Fibroblast of lung (primary cell): Measurements from ENCODE around the gene EYA2. TPM values are rescaled to one million over a fixed set of nuclear protein-coding genes. Genes with fewer than 3 reads are reported as not detected.

Experiments used
- DNase-seq, 2 donors: peaks; one replicate each; pipeline versions ENCODE4 v3.0.0 to v3.0.0-alpha.2; 2010; ENCODE audit warnings: low read depth in 2 of 2
- H2AFZ ChIP-seq: 2 replicates; pipeline ENCODE4 v1.5.1; 2012; ENCODE audit warnings: low read length, control low read depth, inconsistent platforms
- H3K27ac ChIP-seq: 2 replicates; pipeline ENCODE4 v1.5.1; 2011; ENCODE audit warnings: low read length, control low read depth; ENCODE audit not compliant: insufficient read depth
- H3K27me3 ChIP-seq: 2 replicates; pipeline ENCODE4 v1.5.1; 2011; ENCODE audit warnings: mild to moderate bottlenecking, low read length; ENCODE audit not compliant: control insufficient read depth, insufficient read depth
- H3K36me3 ChIP-seq: 2 replicates; pipeline ENCODE4 v1.5.1; 2011; ENCODE audit warnings: low read length; ENCODE audit not compliant: control insufficient read depth, insufficient read depth
- H3K4me1 ChIP-seq: 2 replicates; pipeline ENCODE4 v1.5.1; 2011; ENCODE audit warnings: low read length; ENCODE audit not compliant: control insufficient read depth, insufficient read depth; ENCODE audit errors: extremely low read depth
- H3K4me2 ChIP-seq: 2 replicates; pipeline ENCODE4 v1.5.1; 2011; ENCODE audit warnings: low read length, control low read depth; ENCODE audit not compliant: insufficient read depth; ENCODE audit errors: extremely low read depth
- H3K4me3 ChIP-seq, 4 experiments: fragments of 200-600 bp in 1 of 4; sonication (generic) in 1 of 4; replicated peaks in 1 of 4; 2 replicates each; pipeline ENCODE4 v1.5.1; 2011 to 2016; ENCODE audit warnings: low read length in 4 of 4, low read depth in 3 of 4, mild to moderate bottlenecking in 3 of 4, control low read depth in 2 of 4, inconsistent platforms in 1 of 4, mixed read lengths in 1 of 4; ENCODE audit not compliant: insufficient read depth in 1 of 4; ENCODE audit errors: control extremely low read depth in 1 of 4
- H3K79me2 ChIP-seq: 2 replicates; pipeline ENCODE4 v1.5.1; 2012; ENCODE audit warnings: mild to moderate bottlenecking, low read length, inconsistent platforms; ENCODE audit not compliant: control insufficient read depth, insufficient read depth
- H3K9ac ChIP-seq: 2 replicates; pipeline ENCODE4 v1.5.1; 2011; ENCODE audit warnings: mild to moderate bottlenecking, low read length, control low read depth; ENCODE audit not compliant: insufficient read depth
- H3K9me3 ChIP-seq: 2 replicates; pipeline ENCODE4 v1.5.1; 2012; ENCODE audit warnings: low read depth, low read length; ENCODE audit not compliant: control insufficient read depth, insufficient read depth
- H4K20me1 ChIP-seq: 2 replicates; pipeline ENCODE4 v1.5.1; 2011; ENCODE audit warnings: low read length; ENCODE audit not compliant: control insufficient read depth, insufficient read depth; ENCODE audit errors: extremely low read depth
- EZH2 ChIP-seq: IDR thresholded peaks from 2 replicates; pipeline ENCODE4 v1.5.1; 2012; ENCODE audit warnings: low read length, control low read depth, mild to moderate bottlenecking; ENCODE audit errors: missing control alignments
- polyA plus RNA-seq, 2 donors: library from polyadenylated mRNA; depleted of rRNA in 1 of 2; stranded (reverse) in 1 of 2; unstranded in 1 of 2; fragments of >200 nt; gene quantifications; 2 replicates each; pipeline ENCODE4 v1.2.1, GENCODE V29; 2011 to 2012; ENCODE audit warnings: missing spikeins in 1 of 2
- total RNA-seq: library from RNA; depleted of rRNA; stranded (reverse); fragments of >200 nt; gene quantifications from 2 replicates; pipeline ENCODE4 v1.2.1, GENCODE V29; 2014
- TF ChIP-seq, protein P1 (sequence below), 2 donors: IDR thresholded peaks in 1 of 2; conservative IDR thresholded peaks in 1 of 2; 1 replicate in 1 of 2; 2 replicates in 1 of 2; pipeline ENCODE4 v1.5.1; 2011 to 2012; ENCODE audit warnings: low read length in 2 of 2, control low read depth in 1 of 2, inconsistent platforms in 1 of 2, low read depth in 1 of 2, mild to moderate bottlenecking in 1 of 2

EYA2 gene
- total and polyA plus RNA-seq, 2 donors (not counting 1 experiment from before 2014, with no cell fraction given): 0.37 to 1.7 TPM

DNA sequence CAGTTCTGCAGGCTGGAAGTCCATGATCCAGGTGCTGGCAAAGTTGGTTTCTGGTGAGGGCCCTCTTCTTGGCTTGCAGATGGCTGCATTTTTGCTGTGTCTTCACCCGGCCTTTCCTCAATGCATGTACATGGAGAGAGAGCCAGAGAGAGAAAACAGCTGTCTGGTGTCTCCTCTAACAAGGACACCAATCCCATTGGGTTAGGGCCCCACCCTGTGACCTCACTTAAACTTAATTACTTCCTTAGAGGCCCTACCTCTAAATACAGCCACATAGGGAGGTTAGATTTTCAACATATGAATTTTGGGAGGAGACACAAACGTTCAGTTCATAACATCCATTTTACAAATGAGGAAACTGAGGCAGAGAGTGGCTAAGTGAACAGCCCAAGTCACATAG lies 259.4 kb downstream of the EYA2 start:
- TF ChIP-seq EZH2: no peak
- TF ChIP-seq, protein P1, sequence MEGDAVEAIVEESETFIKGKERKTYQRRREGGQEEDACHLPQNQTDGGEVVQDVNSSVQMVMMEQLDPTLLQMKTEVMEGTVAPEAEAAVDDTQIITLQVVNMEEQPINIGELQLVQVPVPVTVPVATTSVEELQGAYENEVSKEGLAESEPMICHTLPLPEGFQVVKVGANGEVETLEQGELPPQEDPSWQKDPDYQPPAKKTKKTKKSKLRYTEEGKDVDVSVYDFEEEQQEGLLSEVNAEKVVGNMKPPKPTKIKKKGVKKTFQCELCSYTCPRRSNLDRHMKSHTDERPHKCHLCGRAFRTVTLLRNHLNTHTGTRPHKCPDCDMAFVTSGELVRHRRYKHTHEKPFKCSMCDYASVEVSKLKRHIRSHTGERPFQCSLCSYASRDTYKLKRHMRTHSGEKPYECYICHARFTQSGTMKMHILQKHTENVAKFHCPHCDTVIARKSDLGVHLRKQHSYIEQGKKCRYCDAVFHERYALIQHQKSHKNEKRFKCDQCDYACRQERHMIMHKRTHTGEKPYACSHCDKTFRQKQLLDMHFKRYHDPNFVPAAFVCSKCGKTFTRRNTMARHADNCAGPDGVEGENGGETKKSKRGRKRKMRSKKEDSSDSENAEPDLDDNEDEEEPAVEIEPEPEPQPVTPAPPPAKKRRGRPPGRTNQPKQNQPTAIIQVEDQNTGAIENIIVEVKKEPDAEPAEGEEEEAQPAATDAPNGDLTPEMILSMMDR (conservative IDR thresholded peaks at IDR 0.05 in 1 of 2, IDR thresholded peaks at IDR 0.05 in 1 of 2; ENCODE audit: low read depth in 1 of 2, low read length in 2 of 2): no peak
- Histone ChIP-seq H3K36me3 (no peaks in the 10 kb centered on the region), H3K4me1 (no peaks in the 10 kb centered on the region)

DNA sequence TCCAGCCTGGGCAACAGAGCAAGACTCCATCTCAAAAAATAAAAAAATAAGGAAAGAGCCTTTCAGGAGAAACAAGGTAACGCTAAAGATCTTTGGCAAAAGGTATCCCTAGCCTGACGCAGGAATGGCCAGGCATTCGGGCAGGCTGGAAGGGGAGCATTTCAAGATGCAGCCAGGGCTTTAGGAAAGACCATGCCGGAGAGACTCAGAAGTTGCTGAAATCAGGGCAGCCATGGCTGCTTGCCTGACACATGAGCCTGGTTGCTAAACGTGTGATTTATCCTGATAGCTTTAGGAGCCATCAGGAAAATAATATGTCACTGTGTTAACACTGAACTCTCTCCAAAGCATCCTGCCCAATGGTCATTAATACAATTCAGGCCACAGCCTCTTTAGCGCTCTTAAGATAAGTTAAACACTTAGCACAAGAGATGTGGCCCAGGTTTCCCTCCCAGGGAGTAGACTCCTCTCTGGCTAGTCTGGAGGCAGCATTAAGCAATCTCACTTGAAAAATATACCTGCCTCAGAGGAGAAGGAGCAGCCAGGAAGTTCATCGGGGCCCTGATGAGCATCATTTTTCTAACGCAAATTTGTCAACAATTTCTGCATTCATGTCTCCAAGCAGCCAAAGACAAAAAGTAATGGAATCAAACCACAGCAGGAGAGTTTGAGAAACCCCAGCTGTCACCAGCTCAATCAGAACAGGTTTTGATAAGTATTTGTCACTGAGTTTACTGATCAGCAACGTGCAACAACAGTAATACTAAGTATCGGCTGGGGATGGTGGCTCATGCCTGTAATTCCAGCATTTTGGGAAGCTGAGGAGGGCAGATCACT lies 261.9 kb downstream of the EYA2 start:
- Histone ChIP-seq H2AFZ (no peak overlapping the region), H3K9ac (no peak overlapping the region), H3K9me3 (no peaks in the 10 kb centered on the region), H3K36me3 (no peaks in the 10 kb centered on the region), H3K4me3 (no peak overlapping the region), H3K4me1 (no peaks in the 10 kb centered on the region), H3K27me3 (peaks cover 3% of the 10 kb centered on the region), H3K79me2 (no peaks in the 10 kb centered on the region), H4K20me1 (no peaks in the 10 kb centered on the region), H3K27ac (no peak overlapping the region), H3K4me2 (no peak overlapping the region)
- no peak for DNase-seq
- TF ChIP-seq, protein P1 (conservative IDR thresholded peaks at IDR 0.05 in 1 of 2, IDR thresholded peaks at IDR 0.05 in 1 of 2; ENCODE audit: low read depth in 1 of 2, low read length in 2 of 2): no peak
- TF ChIP-seq EZH2: no peak

More for the DNA sequence above, 259.4 kb downstream of the EYA2 start:
- Histone ChIP-seq H3K9me3 (no peaks in the 10 kb centered on the region), H3K4me2 (no peak overlapping the region), H3K27me3 (peaks cover 3% of the 10 kb centered on the region), H2AFZ (no peak overlapping the region), H3K27ac (no peak overlapping the region), H4K20me1 (no peaks in the 10 kb centered on the region), H3K9ac (no peak overlapping the region), H3K4me3 (no peak overlapping the region), H3K79me2 (no peaks in the 10 kb centered on the region)
- DNase-seq: no peak

GRCh38 chr20:47159166-47159565 lies 264.5 kb downstream of the EYA2 start:
- no peak for TF ChIP-seq EZH2
- TF ChIP-seq, protein P1 (conservative IDR thresholded peaks at IDR 0.05 in 1 of 2, IDR thresholded peaks at IDR 0.05 in 1 of 2; ENCODE audit: low read depth in 1 of 2, low read length in 2 of 2): no peak
- no peaks in the 10 kb centered on the region for H3K36me3 ChIP-seq
- no peaks in the 10 kb centered on the region for H4K20me1 ChIP-seq
- no peak for DNase-seq
- H3K4me2 ChIP-seq: no peak overlapping the region
- no peaks in the 10 kb centered on the region for H3K79me2 ChIP-seq
- H3K4me1 ChIP-seq: no peaks in the 10 kb centered on the region
- no peaks in the 10 kb centered on the region for H3K9me3 ChIP-seq
- no peak overlapping the region for H3K4me3 ChIP-seq
- H3K9ac ChIP-seq: no peak overlapping the region
- no peak overlapping the region for H2AFZ ChIP-seq
- peaks cover 3% of the 10 kb centered on the region for H3K27me3 ChIP-seq
- H3K27ac ChIP-seq: no peak overlapping the region
